SHP77 (cell line): Measurements from ENCODE around the gene IFT122.

Source experiments
- DNase-seq, 2 experiments: peaks; one replicate each; lab custom pipeline; 2025; lab: John Stamatoyannopoulos, UW

The IFT122 gene

GRCh38 chr3:129413687-129414506 lies 26.1 kb upstream of the IFT122 start:
- DNase-seq: no peak

DNA sequence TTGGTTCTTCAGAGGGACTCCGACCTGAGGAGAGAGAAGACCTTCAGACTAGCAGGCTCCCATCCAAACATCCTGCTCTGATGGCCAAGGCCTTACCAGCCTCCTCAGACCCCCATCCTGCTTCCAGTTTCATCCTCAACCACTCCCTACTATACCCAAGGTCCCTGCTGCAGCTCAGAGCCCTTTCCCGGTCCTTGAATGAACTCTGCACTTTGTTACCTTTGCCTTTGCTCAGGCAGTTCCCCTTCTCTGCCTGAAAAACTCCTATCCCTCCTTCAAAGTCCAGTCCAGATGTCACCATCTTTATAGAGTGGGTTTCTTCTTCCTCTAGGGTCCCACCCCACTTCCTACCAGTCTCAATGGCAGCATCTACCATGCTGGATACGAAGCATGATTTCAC lies 24.6 kb upstream of the IFT122 start:
- no peak for DNase-seq

DNA sequence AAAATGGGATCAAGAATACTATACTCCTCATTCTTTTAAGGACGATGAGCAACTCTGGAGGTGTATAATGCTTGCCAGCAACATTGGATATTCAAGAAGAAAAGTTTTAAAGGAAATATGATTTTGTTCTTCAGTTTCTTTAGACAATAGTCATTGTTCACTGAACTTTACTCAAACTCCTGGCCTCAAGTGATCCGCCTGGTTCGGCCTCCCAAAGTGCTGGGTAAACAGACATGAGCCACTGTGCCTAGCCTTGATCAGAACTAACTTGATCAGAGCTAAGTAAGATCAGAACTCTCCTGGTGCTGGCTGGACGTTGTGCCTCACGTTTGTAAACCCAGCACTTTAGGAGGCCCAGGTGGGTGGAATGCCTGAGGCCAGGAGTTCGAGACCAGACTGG lies 24.2 kb upstream of the IFT122 start:
- no peak for DNase-seq

DNA sequence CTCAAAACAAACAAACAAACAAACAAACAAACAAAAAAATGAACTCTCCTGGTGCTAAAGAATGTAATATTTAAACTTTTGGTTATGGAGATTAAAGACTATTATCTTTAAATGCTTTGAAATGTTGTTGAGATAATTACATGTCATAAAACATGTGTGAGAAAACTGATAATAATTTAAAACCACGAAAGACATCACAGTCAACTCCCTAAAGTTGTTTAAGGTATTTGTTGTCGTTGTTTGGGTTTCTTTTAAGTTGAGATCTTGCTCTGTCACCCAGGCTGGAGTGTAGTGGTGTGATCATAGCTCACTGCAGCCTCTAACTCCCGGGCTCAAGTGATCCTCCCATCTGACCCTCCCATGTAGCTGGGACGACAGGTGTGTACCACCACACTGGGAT lies 23.6 kb upstream of the IFT122 start:
- DNase-seq: no peak

GRCh38 chr3:129417326-129417725 lies 22.7 kb upstream of the IFT122 start:
- no peak for DNase-seq

GRCh38 chr3:129418041-129418973 lies 21.7 kb upstream of the IFT122 start:
- no peak for DNase-seq

GRCh38 chr3:129419476-129419875 lies 20.5 kb upstream of the IFT122 start:
- no peak for DNase-seq

DNA sequence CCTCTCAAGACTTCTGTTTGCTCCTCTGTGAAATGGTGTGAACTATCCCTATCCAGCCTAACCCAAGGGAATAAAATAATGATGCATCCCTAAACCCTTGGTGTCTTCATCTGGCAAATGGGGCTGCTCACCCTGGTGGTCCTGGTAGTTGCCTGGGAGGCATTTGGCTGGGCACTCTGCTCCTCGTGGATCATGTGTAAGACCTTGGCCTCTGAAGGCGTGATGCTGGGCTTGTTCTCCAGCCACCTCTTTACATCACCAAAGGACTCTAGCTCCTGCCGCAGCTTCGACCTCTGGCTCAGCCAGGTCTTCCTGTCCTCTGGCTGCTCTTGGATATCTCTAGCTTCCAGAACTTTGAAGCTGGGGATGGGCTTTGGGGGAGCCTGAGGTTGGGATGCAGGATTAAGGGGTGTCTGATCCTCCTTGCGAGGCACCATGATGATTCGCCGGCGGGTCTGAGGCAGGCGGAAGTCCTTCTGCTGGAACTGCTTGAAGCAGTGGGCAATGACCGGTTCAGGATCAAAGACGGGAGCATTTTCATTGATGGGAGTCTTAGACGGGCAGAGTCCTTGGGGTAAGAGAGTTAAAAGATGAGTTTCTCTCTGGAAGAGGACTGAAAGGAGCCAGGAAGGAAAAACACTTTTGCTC lies 18.7 kb upstream of the IFT122 start:
- no peak for DNase-seq

DNA sequence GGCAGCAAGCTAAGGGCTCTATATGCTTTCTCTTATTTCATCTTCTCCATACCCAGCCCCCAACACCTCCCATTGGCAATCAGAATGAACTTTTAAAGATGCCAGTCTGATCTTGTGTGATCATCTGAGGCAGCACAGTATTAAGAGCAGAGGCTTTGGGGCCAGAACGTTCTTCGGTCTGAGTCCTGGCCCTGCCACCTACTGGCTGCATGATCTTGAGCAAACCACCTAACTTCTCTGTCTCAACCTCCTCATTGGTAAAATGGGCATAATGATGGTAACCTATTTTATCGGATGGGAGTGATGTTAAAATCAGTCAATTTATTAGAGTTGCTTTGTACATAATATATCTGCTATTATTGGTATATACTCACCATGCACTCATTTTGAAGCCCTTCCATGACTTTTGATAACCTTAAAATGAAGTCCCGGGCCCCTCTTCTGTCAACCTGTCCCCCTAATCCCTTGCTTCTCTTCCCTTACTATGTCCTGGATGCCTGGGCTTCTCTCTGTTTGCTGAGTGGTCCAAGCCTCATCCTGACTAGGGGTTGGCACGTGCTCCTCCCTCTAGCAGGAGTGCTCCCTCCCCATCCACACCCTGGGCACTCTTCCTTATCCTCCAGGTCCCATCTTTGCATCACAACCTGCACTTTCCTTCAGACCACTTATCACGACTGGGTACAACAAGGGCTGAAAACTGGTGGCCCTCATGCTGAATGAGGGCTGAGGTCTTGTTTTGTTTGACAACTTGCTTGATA lies 17.9 kb upstream of the IFT122 start:
- DNase-seq: no peak

DNA sequence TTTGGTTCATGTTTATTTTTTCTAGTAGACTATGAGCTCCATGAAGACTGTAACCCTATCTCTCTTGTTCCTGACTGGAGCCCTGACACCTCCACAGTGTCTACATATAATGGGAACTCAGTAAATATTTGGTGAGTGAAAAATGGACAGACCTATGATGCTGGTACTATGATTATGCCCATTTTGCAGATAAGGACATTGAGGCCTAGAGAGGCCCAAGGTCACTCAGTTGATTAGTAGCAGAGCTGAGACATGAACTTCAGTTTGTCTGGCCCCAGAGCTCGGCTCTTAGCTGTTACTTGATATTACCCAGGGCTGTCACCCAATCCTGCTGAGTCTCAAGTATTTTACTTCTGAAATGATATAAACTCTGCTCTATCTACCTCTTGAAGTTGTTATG lies 17.1 kb upstream of the IFT122 start:
- no peak for DNase-seq

GRCh38 chr3:129424185-129424841 lies 15.7 kb upstream of the IFT122 start:
- no peak for DNase-seq

GRCh38 chr3:129425213-129425612 lies 14.8 kb upstream of the IFT122 start:
- DNase-seq: no peak

GRCh38 chr3:129425619-129426018 lies 14.4 kb upstream of the IFT122 start:
- DNase-seq: no peak

GRCh38 chr3:129428007-129428375 lies 12.0 kb upstream of the IFT122 start:
- no peak for DNase-seq

DNA sequence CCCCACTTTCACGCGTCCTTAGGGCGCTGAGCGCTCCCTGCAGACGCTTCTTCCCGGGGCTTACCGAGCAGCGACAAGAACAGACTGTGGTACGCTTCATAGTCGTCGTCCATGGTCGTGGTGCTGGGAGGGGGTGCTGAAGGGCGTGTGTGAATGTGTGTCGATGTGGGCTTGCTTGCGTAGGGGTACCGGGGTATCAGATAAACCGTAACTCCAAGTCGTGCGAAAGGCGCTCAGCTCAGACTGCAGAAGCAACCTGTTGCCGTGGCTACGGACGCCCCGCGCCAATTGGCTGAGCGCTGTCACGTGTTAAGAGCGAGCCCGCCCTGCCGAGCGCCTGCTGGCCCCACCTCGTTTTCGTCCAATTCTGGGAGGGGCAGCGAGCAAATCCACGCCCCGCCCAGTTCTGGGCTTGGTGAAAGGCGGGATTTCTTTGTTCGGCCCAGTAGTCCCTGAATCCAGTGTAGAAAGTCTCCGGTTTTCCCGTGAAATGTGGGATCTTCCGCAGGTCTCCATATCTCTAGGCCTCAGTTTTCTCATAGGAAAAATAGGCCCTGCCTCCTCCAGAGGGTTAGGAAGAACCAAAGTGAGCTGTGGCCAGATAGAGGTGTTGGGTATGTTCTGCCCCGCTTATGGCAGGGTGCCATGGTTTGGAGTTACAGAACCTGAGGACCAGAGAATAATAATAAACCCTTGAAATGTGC lies 11.5 kb upstream of the IFT122 start, which contains the start of gene EFCAB12:
EFCAB12 (minus strand) TSS at position 261 of the 704 bp plus-strand sequence; CDS start at position 113, 148 bp downstream.
- peak; percentile 91 to 93 for DNase-seq

DNA sequence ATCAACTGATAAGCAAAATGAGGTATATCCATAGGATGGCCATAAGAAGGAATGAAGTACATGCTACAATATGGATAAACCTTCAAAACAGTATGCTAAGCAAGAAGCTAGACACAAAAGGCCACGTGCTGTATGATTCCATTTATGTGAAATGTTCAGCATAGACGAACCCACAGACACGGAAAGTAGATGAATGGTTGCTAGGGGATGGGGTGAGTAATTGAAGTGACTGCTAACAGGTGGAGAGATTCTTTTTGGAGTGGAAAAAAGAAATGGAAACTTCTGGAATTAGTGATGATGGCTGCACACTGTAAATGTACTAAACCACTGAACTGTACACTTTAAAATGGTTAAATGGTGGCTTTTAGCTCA lies 11.0 kb upstream of the IFT122 start:
- no peak for DNase-seq

DNA sequence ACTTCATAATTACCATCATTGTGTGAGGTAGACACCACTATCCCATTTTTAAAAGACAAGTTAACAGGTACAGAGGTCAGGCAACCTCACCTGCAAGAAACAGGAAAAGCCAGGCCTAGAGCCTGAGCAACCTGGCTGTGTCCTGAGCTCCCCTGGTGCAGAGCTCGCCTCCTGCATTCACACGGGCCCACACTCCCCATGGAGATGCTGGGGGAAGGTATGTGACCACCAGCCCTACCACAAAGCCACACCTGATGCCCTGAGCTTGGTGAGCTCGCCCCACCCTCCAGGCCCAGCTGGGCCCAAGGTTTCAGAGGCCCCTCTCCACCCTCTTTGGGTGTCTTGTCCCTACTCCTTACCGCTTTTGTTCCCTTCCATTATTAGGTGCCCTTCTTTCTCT lies 10.4 kb upstream of the IFT122 start:
- DNase-seq: no peak

GRCh38 chr3:129432036-129432435 lies 8.0 kb upstream of the IFT122 start:
- DNase-seq: no peak

DNA sequence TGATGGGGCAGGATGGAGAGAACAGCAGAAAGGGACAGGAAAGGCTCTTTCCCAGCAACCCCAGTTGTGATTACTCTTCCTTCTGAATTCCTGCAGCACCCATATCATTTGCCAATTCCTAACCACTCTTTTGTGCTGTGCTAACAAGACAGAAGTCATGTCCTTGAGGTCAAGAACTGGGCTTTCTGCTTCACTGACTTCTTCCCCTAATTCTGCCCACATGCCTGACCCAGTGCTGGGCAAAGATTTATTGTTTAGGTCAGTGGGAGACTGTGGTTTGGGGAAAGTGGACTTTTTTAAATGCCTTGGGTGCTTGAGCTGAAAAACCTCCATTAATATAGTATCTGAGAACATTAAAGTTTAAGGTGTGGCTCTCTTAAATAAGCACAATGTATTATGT lies 7.4 kb upstream of the IFT122 start:
- DNase-seq: no peak

DNA sequence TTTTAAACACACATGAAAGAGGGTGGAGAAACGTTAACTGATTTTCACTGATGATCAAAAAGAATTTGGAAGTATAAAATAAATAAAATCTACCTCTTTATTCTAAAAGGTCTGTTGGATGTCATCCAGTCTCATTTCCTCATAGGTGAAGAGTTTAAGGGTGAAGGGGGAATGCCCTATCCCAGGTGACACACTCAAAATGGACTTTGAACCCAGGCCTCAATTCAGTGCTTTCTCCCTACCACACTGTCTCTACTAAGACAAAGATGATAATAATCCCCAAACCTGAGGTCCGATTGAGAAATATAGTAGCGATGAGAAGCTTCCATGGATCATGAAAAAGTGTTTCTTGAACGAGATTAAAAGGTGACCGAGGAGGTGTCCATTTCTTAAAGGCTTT lies 6.5 kb upstream of the IFT122 start:
- no peak for DNase-seq

DNA sequence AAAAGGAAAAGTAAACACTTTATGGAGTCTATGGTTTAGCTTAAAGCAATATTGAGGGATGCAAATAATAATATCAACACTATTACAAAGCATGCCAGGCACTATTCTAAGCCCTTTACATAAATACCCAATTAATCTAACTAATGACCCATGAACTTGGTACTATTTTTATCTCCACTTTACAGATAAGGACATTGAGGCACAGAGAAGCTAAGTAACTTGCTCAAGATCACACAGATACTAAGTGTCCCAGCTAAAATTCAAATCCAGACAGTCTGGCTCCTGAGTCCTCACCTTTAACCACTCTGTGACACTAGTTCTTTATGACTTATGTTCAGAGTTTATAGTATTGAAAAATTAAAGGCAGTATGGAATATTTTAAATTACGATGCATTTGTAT lies 5.9 kb upstream of the IFT122 start:
- DNase-seq: no peak
